NT2/D1 (cell line): ENCODE results near the gene MACROD1.

ENCODE experiments used
- DNase-seq: peaks from one replicate; pipeline ENCODE4 v3.0.0-alpha.2; 2011; ENCODE audit warnings: low read depth, low spot score
- H3K27me3 ChIP-seq: 2 replicates; pipeline ENCODE4 v1.6.0; 2011; ENCODE audit warnings: mild to moderate bottlenecking; ENCODE audit not compliant: insufficient read length, insufficient read depth
- H3K36me3 ChIP-seq: 2 replicates; pipeline ENCODE4 v1.6.1; 2011; ENCODE audit warnings: mild to moderate bottlenecking, low read length, mixed read lengths; ENCODE audit not compliant: insufficient read depth, insufficient read length
- H3K4me1 ChIP-seq: 2 replicates; pipeline ENCODE4 v1.5.1; 2011; ENCODE audit not compliant: insufficient read depth, insufficient read length
- H3K4me3 ChIP-seq: 2 replicates; pipeline ENCODE4 v1.5.1; 2011; ENCODE audit warnings: low read depth; ENCODE audit not compliant: insufficient read length
- H3K9ac ChIP-seq: 2 replicates; pipeline ENCODE4 v1.6.0; 2011; ENCODE audit warnings: low read depth; ENCODE audit not compliant: insufficient read length
- H3K9me3 ChIP-seq: 2 replicates; pipeline ENCODE4 v1.5.1; 2011; ENCODE audit warnings: mild to moderate bottlenecking, low read length; ENCODE audit not compliant: insufficient read depth
- SUZ12 ChIP-seq: IDR thresholded peaks from 2 replicates; pipeline ENCODE4 v1.6.1; 2011; ENCODE audit not compliant: insufficient read length, insufficient read depth; ENCODE audit errors: extremely low read depth
- YY1 ChIP-seq: IDR thresholded peaks from 2 replicates; pipeline ENCODE4 v1.6.1; 2011; ENCODE audit not compliant: insufficient read length, insufficient read depth
- ZNF274 ChIP-seq: IDR thresholded peaks from 2 replicates; pipeline ENCODE4 v1.6.1; 2011; ENCODE audit warnings: mild to moderate bottlenecking, low read depth, low read length

Gene MACROD1

DNA sequence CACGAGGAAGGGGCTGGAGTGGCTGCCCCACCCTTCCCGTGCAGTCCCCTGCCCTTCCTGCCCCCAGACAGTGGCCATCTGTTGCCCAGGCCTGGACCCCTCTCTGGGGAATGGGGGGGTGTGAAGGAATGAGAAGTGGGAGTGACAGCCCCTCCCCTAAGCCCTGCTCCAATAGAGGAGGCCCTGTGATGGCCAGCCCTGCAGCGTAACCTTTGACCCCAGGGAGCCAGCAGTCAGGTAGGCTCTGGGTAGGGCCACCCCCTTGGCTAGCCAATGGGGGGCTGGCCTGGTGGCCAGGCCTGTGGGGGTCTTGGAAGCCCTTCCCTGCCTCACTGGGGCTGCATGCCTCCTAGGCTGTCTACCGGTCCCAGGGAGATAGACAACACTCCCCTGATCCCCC is 123.6 kb downstream of the MACROD1 start:
- H3K36me3 ChIP-seq, result no peaks in the 10 kb centered on the region
- H3K9ac ChIP-seq, result peak overlapping the region; percentile 52
- DNase-seq, result no peak
- peaks cover 68% of the 10 kb centered on the region for H3K27me3 ChIP-seq
- no peak overlapping the region for H3K4me3 ChIP-seq
- TF ChIP-seq SUZ12 (no peak), ZNF274 (no peak), YY1 (no peak)
- H3K4me1 ChIP-seq, result peaks cover 11% of the 10 kb centered on the region
- no peaks in the 10 kb centered on the region for H3K9me3 ChIP-seq

DNA sequence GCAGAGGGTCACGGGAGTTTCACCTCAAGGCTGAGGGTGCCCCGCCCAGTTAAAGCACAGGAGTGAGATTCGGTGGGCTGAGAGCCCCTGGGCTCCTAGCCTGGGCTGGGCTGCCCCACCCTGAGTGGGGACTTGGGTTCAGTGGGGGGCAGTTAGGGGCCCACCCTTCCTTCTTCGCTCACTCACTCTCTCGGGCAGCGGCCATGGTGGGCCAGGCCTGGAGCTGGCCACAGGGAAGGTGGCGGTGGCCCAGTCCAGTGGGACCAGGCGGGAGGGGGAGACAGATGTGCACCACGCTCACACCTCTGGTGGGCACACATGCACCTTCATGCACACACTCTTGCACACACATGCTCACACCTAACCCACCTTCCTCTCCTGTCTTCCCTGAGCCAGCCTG is 124.1 kb downstream of the MACROD1 start:
- TF ChIP-seq ZNF274 (no peak), SUZ12 (no peak), YY1 (no peak)
- H3K4me1 ChIP-seq, result peaks cover 12% of the 10 kb centered on the region
- H3K36me3 ChIP-seq, result no peaks in the 10 kb centered on the region
- no peaks in the 10 kb centered on the region for H3K9me3 ChIP-seq
- H3K27me3 ChIP-seq, result peaks cover 68% of the 10 kb centered on the region
- peak overlapping the region; percentile 52 for H3K9ac ChIP-seq
- no peak for DNase-seq
- no peak overlapping the region for H3K4me3 ChIP-seq

DNA sequence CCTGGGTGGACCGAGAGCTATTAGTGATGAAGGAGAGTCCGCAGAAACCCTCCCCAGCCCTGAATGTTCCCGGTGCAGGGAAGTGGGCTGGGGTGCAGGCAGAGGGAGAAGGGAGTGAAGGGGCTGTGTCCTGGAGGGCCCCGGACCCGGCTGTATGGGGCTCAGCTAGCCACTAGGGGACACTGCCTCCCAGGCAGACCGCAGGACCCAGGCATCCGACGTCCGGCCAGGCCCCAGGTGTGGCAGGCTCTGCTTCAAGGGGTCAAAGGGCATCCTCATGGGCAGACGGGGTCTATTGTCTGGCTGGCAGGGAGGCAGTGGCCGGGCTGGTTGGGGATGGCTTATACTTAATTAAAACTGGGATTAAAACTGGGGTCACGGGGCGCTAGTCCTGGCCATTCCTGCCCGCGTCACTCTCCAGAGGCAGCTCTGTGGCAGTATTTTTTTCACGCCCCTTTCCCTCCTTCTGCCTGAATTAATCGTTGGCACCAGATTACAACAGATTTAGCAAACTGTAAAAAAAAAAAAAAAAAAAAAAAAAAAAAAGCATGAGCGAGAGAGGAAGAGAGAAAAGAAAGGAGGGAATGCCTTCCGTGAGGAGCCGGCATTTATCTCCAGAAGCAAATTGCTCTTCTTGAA is 125.1 kb downstream of the MACROD1 start:
- Histone ChIP-seq H3K36me3 (no peaks in the 10 kb centered on the region), H3K9me3 (no peaks in the 10 kb centered on the region), H3K9ac (no peak overlapping the region), H3K27me3 (peaks cover 66% of the 10 kb centered on the region), H3K4me3 (no peak overlapping the region), H3K4me1 (peaks cover 12% of the 10 kb centered on the region)
- no peak for DNase-seq
- TF ChIP-seq YY1 (no peak), ZNF274 (no peak), SUZ12 (no peak)

DNA sequence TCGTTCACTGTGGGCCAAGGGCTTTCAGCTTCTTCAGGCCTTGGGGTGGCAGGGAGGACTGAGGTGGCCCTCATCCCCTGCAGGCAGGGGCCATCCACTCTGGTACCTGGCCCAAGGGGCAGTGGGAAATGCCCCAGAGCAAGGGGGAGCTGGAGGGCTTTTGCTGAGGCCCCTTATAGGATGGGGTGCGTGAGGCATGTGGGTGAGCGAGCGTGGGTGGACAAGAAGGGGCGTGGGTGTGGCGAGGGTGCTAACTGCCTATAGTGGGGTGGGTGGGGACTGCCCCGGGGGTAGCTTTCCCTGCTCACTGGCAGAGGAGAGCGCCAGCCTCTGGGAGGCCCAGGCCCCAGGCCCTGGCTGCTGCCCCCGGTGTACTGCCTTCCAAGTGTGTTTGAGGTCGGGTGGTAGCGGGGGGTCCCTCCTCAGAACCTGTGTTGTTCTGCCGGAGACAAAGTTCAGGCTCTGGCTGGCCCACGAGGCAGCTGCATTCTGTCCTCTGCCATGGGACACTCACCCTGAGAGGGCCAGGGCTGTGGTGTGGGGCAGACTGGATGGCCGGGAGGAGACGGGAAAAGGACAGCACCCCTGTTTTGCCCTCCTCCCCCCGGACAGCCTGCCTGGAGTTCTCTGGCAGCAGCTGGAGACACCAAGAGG is 126.8 kb downstream of the MACROD1 start:
- Histone ChIP-seq H3K36me3 (no peaks in the 10 kb centered on the region), H3K9me3 (no peaks in the 10 kb centered on the region), H3K4me1 (peaks cover 16% of the 10 kb centered on the region), H3K27me3 (peaks cover 70% of the 10 kb centered on the region), H3K9ac (no peak overlapping the region), H3K4me3 (no peak overlapping the region)
- TF ChIP-seq SUZ12 (no peak), YY1 (no peak), ZNF274 (no peak)
- DNase-seq, result no peak

DNA sequence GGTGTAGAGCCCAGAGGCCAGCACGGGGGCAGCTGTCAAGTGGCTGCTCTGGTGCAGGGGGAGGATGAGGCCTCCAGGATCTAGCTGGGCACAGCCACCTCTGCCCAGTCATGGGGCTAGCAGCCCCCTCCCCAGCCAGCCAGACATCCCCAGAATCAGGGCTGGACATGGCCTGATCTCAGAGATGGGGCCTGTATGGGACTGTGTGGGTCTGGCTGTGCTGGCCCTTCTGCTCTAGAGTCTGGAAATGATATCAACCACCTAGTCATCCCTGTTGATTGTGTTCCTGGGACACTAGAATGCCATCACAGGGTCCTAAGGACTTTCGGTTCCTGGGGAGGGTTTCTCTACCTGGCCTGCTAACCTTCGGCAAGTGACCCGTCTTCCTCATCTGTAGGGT is 127.4 kb downstream of the MACROD1 start:
- TF ChIP-seq ZNF274, result no peak
- no peak for TF ChIP-seq SUZ12
- no peak for TF ChIP-seq YY1
- Histone ChIP-seq H3K9ac (no peak overlapping the region), H3K27me3 (peaks cover 71% of the 10 kb centered on the region)

DNA sequence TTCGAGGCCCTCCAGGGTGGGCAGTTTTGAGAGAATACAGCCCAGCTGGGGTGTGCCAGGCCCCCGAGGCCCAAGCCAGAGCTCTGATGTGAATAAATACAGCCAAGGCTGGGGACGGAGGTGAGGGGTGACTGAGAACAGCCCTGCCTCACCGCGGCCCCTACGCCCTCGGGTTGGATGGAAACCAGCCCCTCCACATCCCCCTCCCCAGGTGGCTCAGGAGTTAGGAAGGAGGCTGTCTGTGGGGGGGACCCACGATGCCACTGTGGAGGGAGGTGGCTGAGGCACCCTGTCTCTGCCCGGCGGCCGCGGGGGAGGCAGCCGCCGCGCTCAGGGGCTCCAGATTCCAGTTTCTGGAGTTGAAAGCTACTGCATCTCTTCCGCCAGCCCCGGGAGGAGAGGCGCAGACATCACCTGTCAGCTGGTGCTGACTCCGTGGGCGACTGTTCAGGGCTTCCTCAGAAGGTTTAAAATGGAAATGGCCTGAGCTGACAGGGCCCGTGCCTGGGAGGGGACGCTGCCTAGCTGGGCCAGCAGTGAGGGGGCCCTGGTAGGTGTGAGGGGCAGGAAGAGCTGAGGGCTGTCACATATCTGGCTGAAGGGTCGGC is 128.8 kb downstream of the MACROD1 start:
- peak overlapping the region; percentile 48 for H3K4me3 ChIP-seq
- TF ChIP-seq YY1 (no peak), SUZ12 (peak; percentile 30)
- peaks cover 16% of the 10 kb centered on the region for H3K4me1 ChIP-seq
- H3K9ac ChIP-seq, result peak overlapping the region; percentile 73
- peaks cover 71% of the 10 kb centered on the region for H3K27me3 ChIP-seq
- DNase-seq, result no peak
- no peaks in the 10 kb centered on the region for H3K9me3 ChIP-seq
- H3K36me3 ChIP-seq, result no peaks in the 10 kb centered on the region

More for the DNA sequence above, 127.4 kb downstream of the MACROD1 start:
- Histone ChIP-seq H3K9me3 (no peaks in the 10 kb centered on the region), H3K36me3 (no peaks in the 10 kb centered on the region), H3K4me3 (no peak overlapping the region), H3K4me1 (peaks cover 16% of the 10 kb centered on the region)
- DNase-seq, result no peak

DNA sequence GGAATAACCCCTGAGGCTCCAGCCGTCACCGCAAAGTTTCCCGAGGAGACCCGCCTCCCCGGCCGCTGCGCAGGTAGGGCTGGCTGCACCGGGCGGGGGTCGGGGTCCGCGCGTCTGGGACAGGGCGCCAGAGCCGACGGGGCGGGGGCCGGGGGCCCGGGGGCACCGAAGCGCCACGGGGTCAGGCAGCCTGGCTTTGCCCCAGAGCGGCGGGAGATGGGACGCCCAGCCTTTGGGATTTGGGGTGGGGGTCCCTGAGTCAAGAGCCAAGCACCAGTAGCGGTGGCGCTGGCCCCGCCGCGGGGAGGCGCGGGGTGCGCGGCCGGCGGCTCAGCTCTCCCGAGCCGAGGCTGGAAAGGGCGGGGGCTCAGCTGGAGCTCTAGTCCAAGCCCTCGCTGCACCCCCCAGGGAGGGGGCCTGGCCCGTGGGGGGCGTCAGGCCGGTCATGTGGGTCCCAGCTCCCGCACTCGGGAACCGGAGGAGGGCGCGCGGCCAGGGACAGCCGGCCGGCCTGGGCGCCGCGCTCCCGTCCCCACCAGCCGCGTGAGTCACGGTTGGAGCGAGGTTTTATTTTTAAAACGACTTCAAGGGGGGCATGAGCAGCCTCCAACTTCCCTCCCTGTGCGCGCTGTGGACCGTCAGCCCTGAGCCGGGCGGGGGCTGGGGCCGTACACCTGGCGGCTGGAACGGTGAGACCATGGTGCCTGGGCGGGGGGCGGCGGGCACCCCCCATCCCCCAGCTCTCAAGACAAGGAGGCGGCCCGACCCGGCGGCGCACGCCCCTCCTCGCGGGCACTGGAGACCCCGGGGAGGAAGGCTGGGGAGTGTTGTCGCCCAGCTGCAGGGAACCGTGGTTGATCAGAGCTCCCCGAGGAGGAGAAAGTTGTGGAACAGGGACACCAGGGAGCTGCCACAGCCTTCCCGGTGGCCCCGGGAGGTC is 129.6 kb downstream of the MACROD1 start:
- Histone ChIP-seq H3K4me3 (peak overlapping the region; percentile 48), H3K36me3 (no peaks in the 10 kb centered on the region), H3K9me3 (no peaks in the 10 kb centered on the region), H3K4me1 (peaks cover 9% of the 10 kb centered on the region), H3K27me3 (peaks cover 75% of the 10 kb centered on the region), H3K9ac (peak overlapping the region; percentile 73)
- DNase-seq, result no peak
- TF ChIP-seq ZNF274 (no peak), YY1 (no peak), SUZ12 (no peak)
